ENCODE results near the gene PRTN3.

PRTN3 gene

DNA sequence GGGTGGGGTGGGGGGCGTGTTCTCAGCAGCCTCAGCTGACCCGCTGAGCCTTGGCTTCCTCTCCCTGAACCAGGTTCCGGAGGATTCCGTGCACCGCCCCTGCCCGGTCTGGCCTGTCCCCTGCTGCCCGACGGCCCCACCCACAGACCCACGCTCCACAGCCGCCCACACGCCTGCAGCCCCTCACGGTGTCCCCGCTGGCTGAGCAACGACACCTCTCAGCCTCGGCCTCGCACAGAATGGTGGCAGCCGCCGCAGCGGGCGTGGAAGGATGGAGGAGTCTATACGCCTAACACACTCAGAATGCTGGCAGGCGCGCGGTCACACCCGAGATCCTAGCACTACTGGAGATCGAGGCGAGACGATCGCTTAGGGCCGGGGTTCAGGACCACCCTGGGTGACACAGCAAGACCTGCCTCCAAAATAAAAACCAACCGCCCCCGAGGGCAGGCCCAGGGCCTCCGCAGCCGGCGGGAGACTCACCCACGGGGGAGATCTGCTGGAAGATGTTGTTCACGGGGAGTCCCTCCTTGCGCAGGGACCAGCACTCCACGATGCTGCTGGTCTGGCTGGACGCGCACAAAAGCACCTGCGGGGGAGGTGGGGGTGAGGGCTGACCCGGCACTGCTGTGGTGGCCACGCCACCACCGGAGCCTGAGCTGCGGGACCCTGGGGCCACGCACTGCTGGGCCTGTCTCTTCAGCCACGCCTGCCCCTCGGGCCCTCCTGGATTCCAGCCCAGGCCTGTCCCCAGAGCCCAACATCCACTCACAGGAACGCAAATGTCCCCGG, 43.8 kb downstream of the PRTN3 start:
- no peak overlapping the region for H3K4me3 ChIP-seq (ENCODE audit: low read length)
- DNase-seq (ENCODE audit: low read depth): no peak
- TF ChIP-seq, protein P1, sequence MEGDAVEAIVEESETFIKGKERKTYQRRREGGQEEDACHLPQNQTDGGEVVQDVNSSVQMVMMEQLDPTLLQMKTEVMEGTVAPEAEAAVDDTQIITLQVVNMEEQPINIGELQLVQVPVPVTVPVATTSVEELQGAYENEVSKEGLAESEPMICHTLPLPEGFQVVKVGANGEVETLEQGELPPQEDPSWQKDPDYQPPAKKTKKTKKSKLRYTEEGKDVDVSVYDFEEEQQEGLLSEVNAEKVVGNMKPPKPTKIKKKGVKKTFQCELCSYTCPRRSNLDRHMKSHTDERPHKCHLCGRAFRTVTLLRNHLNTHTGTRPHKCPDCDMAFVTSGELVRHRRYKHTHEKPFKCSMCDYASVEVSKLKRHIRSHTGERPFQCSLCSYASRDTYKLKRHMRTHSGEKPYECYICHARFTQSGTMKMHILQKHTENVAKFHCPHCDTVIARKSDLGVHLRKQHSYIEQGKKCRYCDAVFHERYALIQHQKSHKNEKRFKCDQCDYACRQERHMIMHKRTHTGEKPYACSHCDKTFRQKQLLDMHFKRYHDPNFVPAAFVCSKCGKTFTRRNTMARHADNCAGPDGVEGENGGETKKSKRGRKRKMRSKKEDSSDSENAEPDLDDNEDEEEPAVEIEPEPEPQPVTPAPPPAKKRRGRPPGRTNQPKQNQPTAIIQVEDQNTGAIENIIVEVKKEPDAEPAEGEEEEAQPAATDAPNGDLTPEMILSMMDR (conservative IDR thresholded peaks at IDR 0.05; ENCODE audit: low read depth, low read length): no peak

DNA sequence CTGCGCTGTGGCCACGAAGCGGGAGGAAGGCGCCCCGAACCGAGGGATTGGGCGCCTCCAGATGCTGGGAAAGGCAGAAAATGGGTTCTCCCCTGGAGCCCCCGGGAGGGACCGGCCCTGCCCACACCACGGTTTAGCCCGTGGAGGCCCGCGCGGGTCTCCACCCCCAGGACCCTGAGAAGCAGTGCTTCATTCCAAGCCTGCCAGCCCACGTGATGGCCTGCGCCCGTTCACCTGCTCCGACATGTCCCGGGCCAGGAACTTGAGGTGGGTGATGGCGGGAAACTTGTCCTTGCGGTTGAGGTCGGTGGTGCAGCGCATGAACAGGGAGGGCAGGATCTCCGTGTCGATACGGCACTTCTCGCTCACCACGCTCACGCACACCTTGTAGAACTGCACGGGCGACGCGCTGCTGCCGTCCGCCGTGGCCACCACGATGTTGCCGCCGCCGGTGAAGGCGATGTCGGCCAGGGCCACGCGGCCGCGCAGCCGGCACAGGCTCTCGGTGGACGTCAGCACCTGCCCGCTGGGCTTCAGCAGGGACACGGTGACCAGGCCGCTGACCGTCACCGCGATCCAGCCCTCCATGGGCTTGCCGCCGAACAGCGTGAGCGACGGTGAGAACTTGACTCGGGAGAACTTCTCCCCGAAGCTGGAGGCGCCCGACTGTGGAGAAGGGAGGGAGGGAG, 44.9 kb downstream of the PRTN3 start:
- no peak overlapping the region for H3K4me3 ChIP-seq (ENCODE audit: low read length)
- TF ChIP-seq, protein P1 (conservative IDR thresholded peaks at IDR 0.05; ENCODE audit: low read depth, low read length): no peak
- no peak for DNase-seq (ENCODE audit: low read depth)

DNA sequence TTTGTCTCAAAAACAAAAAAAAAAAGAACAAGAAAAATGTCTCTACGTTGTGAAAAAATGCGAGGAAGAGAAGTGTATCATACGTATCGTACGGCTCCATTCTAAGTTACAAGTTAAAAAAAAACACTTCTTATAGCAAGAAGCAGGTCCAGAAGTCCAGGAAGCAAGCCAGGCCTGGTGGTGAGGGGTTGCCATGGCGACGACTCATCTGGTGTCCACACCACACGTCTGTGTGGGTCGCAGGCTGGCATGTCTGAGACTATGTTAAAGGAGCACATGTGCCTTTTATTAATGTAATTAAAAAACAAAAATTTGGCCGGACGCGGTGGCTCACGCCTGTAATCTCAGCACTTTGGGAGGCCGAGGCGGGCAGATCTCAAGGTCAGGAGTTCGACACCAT, 46.3 kb downstream of the PRTN3 start:
- no peak for DNase-seq (ENCODE audit: low read depth)

DNA sequence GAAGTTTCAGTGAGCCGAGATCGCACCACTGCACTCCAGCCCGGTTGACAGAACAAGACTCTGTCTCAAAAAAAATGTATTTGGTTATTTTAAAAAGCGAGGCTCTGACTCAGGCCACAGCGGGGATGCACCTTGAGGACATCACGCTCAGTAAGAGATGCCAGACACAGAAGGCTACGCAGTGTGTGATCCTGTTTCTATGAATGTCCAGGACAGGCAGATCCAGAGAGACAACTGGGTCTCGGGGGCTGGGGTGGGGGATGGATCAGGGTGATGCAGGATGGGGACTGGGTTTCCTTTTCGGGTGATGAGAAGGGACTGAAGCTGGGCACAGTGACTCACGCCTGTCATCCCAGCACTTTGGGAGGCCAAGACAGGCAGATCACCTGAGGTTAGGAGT, 46.8 kb downstream of the PRTN3 start:
- no peak for DNase-seq (ENCODE audit: low read depth)
- no peak overlapping the region for H3K4me3 ChIP-seq (ENCODE audit: low read length)
- TF ChIP-seq, protein P1 (conservative IDR thresholded peaks at IDR 0.05; ENCODE audit: low read depth, low read length): no peak

More for the DNA sequence above, 46.3 kb downstream of the PRTN3 start:
- no peak overlapping the region for H3K4me3 ChIP-seq (ENCODE audit: low read length)
- TF ChIP-seq, protein P1 (conservative IDR thresholded peaks at IDR 0.05; ENCODE audit: low read depth, low read length): no peak

DNA sequence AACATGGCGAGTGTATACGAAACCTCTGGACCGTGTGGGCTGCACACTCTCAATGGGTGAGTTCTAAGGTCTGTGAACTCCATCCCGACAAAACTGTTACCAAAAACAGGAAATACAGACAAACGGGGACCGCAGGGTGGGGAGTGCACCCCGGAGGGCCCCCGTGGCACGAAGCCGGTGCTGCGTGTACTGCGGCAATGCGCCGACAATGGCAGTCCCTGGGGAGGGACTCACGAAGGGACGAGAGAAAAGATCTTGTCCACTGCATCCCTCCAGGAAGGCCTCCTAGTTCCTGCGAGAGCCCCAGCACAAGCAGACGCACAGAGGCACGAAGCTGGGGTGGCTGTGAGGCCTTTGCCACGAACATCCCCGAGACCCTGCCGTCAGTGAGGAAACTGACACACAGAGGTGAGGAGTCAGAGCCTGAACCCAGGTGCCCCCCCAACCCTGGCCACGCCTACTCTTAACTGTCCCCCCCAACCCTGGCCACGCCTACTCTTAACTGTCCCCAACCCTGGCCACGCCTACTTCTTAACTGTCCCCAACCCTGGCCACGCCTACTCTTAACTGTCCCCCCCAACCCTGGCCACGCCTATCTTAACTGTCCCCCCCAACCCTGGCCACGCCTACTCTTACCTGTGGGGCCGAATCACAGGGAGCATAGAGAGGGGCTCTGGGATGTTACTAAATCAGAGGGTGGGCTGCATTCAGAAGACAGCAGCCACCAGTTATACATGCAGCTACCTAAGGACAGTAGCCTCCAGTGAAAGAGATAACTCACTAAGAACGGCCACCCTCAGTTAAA, 48.0 kb downstream of the PRTN3 start:
- DNase-seq (ENCODE audit: low read depth): no peak
- TF ChIP-seq, protein P1 (conservative IDR thresholded peaks at IDR 0.05; ENCODE audit: low read depth, low read length): no peak

DNA sequence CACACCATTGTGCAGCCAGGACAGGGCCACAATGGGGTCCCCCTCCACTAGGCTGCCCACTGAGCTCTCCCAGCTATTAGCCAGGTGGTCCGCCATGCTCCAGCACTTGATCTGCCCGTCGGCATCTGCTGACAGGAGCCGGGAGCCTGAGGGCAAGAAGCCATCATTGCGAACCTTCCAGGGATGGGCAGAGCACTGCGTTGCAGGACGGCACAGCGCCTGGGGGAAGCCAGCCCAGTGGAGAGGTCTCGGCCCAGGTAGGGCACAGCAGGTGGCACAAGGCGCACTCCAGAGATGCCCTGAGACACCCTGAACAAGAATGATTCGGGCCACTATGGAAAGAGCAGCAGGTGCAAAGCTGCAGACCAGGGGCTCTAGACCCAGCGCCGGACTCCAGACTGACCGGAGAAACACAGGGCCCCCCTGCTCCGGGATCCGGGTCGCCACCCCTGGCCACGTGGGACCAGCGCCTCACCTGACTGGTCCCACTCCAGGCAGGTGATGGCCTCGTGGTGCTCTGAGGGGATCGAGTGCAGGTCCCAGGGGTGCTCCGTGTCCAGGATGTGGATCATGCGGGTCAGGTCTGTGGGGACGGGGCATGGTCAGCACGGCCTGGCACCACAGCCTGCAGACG, 49.0 kb downstream of the PRTN3 start:
- no peak overlapping the region for H3K4me3 ChIP-seq (ENCODE audit: low read length)
- TF ChIP-seq, protein P1 (conservative IDR thresholded peaks at IDR 0.05; ENCODE audit: low read depth, low read length): no peak
- DNase-seq (ENCODE audit: low read depth): no peak

More for the DNA sequence above, 48.0 kb downstream of the PRTN3 start:
- no peak overlapping the region for H3K4me3 ChIP-seq (ENCODE audit: low read length)
